ENCODE measurements around the gene MGAT1. TPM values are rescaled to one million over a fixed set of nuclear protein-coding genes. Genes with fewer than 3 reads are reported as not detected.

MGAT1 gene
- total RNA-seq (2022) (77.5 and 86.4 TPM in 2 replicates), Bru-seq, nascent RNA (percentile 68 among the genes with signal in this experiment), BruChase-seq, experiment 1, labeled RNA remaining after a 6-hour chase (percentile 79 among the genes with signal in this experiment), BruChase-seq, experiment 2, labeled RNA remaining after a 2-hour chase (percentile 74 among the genes with signal in this experiment)
- long read RNA-seq, transcript MGAT1-201 (2 exons, 2,761 nt) = major isoform, 68 of 115 reads
- long read RNA-seq, transcript MGAT1-203 (3 exons, 3,077 nt) = minor isoform, 11 of 115 reads
- long read RNA-seq, partial matches to known transcripts = 2 of 115 reads
- long read RNA-seq, other reads (novel, unspliced or antisense) = 33 of 115 reads

DNA sequence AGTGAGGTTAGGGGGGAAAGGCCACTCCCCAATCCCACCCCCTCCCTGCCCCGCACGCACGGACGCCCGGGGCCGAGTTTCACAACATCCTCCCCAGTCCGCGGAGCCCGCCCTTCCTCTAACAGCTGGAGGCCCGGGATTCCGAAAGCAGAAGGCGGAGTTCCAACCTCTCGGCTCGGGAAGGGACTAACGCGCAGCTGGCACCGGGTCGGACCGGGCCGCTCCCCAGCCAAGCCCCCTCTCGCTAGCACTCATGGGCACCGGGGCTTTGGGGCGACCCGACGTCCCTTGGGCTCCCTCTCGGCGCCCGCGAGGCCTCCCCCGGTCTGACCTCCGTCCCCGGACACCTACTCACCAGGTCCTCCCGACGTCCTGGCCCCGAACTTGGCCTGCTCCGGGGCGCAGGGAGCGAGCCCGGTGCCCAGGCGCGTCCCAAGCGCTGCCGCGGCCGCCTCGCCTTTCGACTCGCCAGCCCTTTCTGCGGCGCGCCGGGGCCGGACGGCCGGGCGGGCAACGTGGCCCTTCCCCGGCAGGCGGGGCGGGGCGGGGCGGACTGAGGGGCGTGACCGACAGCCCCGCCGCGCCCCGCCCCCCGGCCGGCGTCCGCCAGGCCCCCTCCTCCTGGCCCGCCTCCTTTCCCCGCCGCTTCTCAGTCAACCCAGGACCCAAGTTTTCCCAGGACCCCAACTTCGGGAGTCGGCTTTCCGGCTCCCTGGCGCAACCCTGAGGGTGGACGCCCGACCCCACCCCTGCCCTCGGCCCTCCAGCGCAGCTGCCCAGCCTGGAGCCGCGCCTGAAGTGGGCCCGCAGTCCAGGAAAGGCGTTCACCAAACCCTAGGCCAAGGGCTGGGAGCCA is at the start of gene MGAT1:
TSS of gene MGAT1 (minus strand) at position 482 of the 856 bp plus-strand sequence. CDS start 9,835 bp downstream, outside the sequence.
- Mint-ChIP-seq H3K4me1 (ENCODE audit: low read depth, unreplicated experiment) (peaks cover 66% of the 10 kb centered on the region), H3K27me3 (ENCODE audit: unreplicated experiment) (no peaks in the 10 kb centered on the region)

DNA sequence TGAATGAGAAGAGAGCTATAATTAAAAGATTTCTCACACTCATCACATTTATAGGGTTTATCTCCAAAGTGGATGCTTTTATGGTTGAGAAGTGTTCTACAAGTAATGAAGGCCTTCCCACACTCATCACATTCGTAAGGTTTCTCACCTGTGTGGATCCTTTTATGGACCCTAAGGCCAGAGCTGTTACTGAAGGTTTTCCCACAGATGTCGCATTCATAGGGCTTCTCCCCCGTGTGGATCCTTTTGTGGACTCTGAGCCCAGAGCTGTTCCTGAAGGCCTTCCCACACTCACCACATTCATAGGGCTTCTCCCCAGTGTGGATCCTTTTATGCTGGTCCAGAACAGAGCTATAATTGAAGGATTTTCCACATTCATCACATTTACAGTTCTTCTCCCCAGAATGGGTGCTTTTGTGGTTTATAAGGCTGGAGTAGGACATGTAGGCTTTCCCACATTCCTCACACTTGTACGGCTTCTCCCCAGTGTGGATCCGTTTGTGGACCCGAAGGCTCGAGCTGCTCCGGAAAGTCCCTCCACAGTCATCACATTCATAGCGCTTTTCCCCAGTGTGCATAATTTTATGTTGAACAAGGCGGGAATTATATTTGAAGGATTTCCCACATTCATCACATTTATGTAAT is 48.0 kb upstream of the MGAT1 start:
- Mint-ChIP-seq H3K9me3 (ENCODE audit: low read depth, unreplicated experiment) (peaks cover 42% of the 10 kb centered on the region), H3K4me1 (ENCODE audit: low read depth, unreplicated experiment) (no peaks in the 10 kb centered on the region), H3K4me3 (ENCODE audit: low read depth, unreplicated experiment) (no peak overlapping the region), H3K27me3 (ENCODE audit: unreplicated experiment) (no peaks in the 10 kb centered on the region), H3K36me3 (ENCODE audit: insufficient read depth, unreplicated experiment) (peaks cover 53% of the 10 kb centered on the region), H3K27ac (ENCODE audit: unreplicated experiment) (peak overlapping the region; percentile 6)
- intact Hi-C loops (cut with micrococcal nuclease; ENCODE audit: unreplicated experiment) = no loop called here
- no peak for DNase-seq
- CTCF ChIA-PET = interaction anchor here (0.9 kb wide), 1 partner anchor 18 kb away, joined by 4 read pairs; no protein-coding TSS in a partner anchor
- BruUV-seq (replicated peaks) = TSS peak; percentile 8
- TF ChIP-seq, protein P1, sequence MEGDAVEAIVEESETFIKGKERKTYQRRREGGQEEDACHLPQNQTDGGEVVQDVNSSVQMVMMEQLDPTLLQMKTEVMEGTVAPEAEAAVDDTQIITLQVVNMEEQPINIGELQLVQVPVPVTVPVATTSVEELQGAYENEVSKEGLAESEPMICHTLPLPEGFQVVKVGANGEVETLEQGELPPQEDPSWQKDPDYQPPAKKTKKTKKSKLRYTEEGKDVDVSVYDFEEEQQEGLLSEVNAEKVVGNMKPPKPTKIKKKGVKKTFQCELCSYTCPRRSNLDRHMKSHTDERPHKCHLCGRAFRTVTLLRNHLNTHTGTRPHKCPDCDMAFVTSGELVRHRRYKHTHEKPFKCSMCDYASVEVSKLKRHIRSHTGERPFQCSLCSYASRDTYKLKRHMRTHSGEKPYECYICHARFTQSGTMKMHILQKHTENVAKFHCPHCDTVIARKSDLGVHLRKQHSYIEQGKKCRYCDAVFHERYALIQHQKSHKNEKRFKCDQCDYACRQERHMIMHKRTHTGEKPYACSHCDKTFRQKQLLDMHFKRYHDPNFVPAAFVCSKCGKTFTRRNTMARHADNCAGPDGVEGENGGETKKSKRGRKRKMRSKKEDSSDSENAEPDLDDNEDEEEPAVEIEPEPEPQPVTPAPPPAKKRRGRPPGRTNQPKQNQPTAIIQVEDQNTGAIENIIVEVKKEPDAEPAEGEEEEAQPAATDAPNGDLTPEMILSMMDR (IDR thresholded peaks at IDR 0.05; ENCODE audit: unreplicated experiment) = no peak

More for the DNA sequence above, at the start of gene MGAT1:
- H3K9me3 Mint-ChIP-seq (ENCODE audit: low read depth, unreplicated experiment) = no peaks in the 10 kb centered on the region
- intact Hi-C loops (cut with micrococcal nuclease; ENCODE audit: unreplicated experiment) = loop anchor here (1.0 to 5.0 kb wide), 2 partner anchors 52 to 60 kb away; partner anchors contain the start of gene ZFP62
- H3K36me3 Mint-ChIP-seq (ENCODE audit: insufficient read depth, unreplicated experiment) = peaks cover 28% of the 10 kb centered on the region
- CTCF ChIA-PET = interaction anchor here (0.6 to 4.1 kb wide), 4 partner anchors 8 to 884 kb away, joined by 3 to 19 read pairs (median 5); no protein-coding TSS in a partner anchor
- DNase-seq = peak; percentile 94
- BruUV-seq (replicated peaks) = no TSS peak
- TF ChIP-seq, protein P1 (IDR thresholded peaks at IDR 0.05; ENCODE audit: unreplicated experiment) = no peak
- peak within 1 kb of the TSS; percentile 79 for H3K4me3 Mint-ChIP-seq (ENCODE audit: low read depth, unreplicated experiment)
- H3K27ac Mint-ChIP-seq (ENCODE audit: unreplicated experiment) = peak within 1 kb of the TSS; percentile 82

DNA sequence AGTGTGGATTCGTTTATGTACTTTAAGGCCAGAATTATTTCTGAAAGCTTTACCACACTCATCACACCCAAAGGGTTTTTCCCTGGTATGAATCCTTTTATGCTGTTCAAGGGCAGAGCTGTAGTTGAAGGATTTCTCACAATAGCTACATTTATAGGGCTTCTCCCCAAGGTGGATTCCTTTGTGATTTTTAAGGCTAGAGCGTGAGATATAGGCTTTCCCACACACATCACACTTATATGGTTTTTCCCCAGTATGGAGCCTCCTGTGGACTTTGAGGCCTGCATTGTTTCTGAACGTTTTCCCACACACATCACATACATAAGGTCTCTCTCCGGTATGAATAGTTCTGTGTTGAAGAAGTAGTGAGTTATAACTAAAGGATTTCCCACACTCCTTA is 47.2 kb upstream of the MGAT1 start:
- DNase-seq = no peak
- Mint-ChIP-seq H3K27ac (ENCODE audit: unreplicated experiment) (no peak overlapping the region), H3K4me1 (ENCODE audit: low read depth, unreplicated experiment) (no peaks in the 10 kb centered on the region), H3K27me3 (ENCODE audit: unreplicated experiment) (no peaks in the 10 kb centered on the region), H3K4me3 (ENCODE audit: low read depth, unreplicated experiment) (no peak overlapping the region), H3K9me3 (ENCODE audit: low read depth, unreplicated experiment) (peaks cover 39% of the 10 kb centered on the region), H3K36me3 (ENCODE audit: insufficient read depth, unreplicated experiment) (peaks cover 48% of the 10 kb centered on the region)
- intact Hi-C loops (cut with micrococcal nuclease; ENCODE audit: unreplicated experiment) = no loop called here
- CTCF ChIA-PET = no interaction called here
- no TSS peak for BruUV-seq (replicated peaks)
- TF ChIP-seq, protein P1 (IDR thresholded peaks at IDR 0.05; ENCODE audit: unreplicated experiment) = no peak

DNA sequence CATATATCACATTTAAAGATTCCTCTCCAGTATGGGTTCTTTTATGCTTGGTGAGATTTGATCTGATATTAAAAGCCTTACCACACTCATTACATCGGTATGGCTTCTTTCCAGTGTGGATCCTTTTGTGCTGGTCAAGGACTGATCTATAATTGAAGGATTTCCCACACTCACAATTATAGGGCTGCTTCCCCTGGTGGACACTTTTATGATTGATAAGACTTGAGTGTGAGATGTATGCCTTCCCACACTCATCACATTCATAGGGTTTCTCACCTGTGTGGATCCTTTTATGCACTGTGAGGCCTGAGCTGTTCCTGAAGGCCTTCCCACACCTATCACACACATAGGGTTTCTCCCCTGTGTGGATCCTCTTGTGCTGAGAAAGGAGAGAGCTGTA is 46.3 kb upstream of the MGAT1 start:
- Mint-ChIP-seq H3K4me3 (ENCODE audit: low read depth, unreplicated experiment) (no peak overlapping the region), H3K36me3 (ENCODE audit: insufficient read depth, unreplicated experiment) (peaks cover 48% of the 10 kb centered on the region), H3K4me1 (ENCODE audit: low read depth, unreplicated experiment) (no peaks in the 10 kb centered on the region), H3K9me3 (ENCODE audit: low read depth, unreplicated experiment) (peaks cover 32% of the 10 kb centered on the region), H3K27ac (ENCODE audit: unreplicated experiment) (no peak overlapping the region), H3K27me3 (ENCODE audit: unreplicated experiment) (no peaks in the 10 kb centered on the region)
- intact Hi-C loops (cut with micrococcal nuclease; ENCODE audit: unreplicated experiment) = no loop called here
- CTCF ChIA-PET = no interaction called here
- no TSS peak for BruUV-seq (replicated peaks)
- TF ChIP-seq, protein P1 (IDR thresholded peaks at IDR 0.05; ENCODE audit: unreplicated experiment) = no peak
- DNase-seq = no peak
